ENCODE data around the gene MMP17.
"Not testable (repeated sequence)": the region's sequence is repeated elsewhere in the genome, so short reads cannot be mapped to it uniquely, and the experiment has no call there.

MMP17 gene

GRCh38 chr12:131865180-131865875 lies 37.1 kb downstream of the MMP17 start:
- DNase-seq (ENCODE audit: low spot score), result peak; percentile 2

- no peak for DNase-seq (ENCODE audit: low spot score)
Observed at GRCh38 chr12:131867471-131867870, 39.3 kb downstream of the MMP17 start.

- peak; percentile 55 for DNase-seq (ENCODE audit: low spot score)
Observed at GRCh38 chr12:131867891-131868675, 39.9 kb downstream of the MMP17 start.

- DNase-seq (ENCODE audit: low spot score), result peak; percentile 85
Observed at GRCh38 chr12:131869871-131870418, 41.8 kb downstream of the MMP17 start.

- no peak for DNase-seq (ENCODE audit: low spot score)
Observed at GRCh38 chr12:131871677-131872076, 43.5 kb downstream of the MMP17 start.

- DNase-seq (ENCODE audit: low spot score), result peak; percentile 80
Observed at GRCh38 chr12:131872154-131873051, 44.2 kb downstream of the MMP17 start.

GRCh38 chr12:131873293-131873692 lies 45.1 kb downstream of the MMP17 start:
- no peak for DNase-seq (ENCODE audit: low spot score)

GRCh38 chr12:131874972-131875371 lies 46.8 kb downstream of the MMP17 start:
- not testable (repeated sequence) for DNase-seq (ENCODE audit: low spot score)

- DNase-seq (ENCODE audit: low spot score), result not testable (repeated sequence)
Observed at GRCh38 chr12:131877216-131877615, 49.0 kb downstream of the MMP17 start.

GRCh38 chr12:131878436-131878835 lies 50.2 kb downstream of the MMP17 start:
- not testable (repeated sequence) for DNase-seq (ENCODE audit: low spot score)

- DNase-seq (ENCODE audit: low spot score), result peak; percentile 7
Observed at GRCh38 chr12:131882804-131883520, 54.8 kb downstream of the MMP17 start.

GRCh38 chr12:131883521-131883900 lies 55.3 kb downstream of the MMP17 start:
- DNase-seq (ENCODE audit: low spot score), result no peak

GRCh38 chr12:131885076-131885475 lies 56.9 kb downstream of the MMP17 start:
- not testable (repeated sequence) for DNase-seq (ENCODE audit: low spot score)

GRCh38 chr12:131885543-131886057 lies 57.4 kb downstream of the MMP17 start:
- DNase-seq (ENCODE audit: low spot score), result no peak

GRCh38 chr12:131891722-131892121 lies 63.5 kb downstream of the MMP17 start:
- not testable (repeated sequence) for DNase-seq (ENCODE audit: low spot score)

- DNase-seq (ENCODE audit: low spot score), result peak; percentile 4
Observed at GRCh38 chr12:131892711-131893604, 64.8 kb downstream of the MMP17 start.

GRCh38 chr12:131893605-131894312 lies 65.6 kb downstream of the MMP17 start:
- peak; percentile 60 for DNase-seq (ENCODE audit: low spot score)

- DNase-seq (ENCODE audit: low spot score), result peak; percentile 100
Observed at GRCh38 chr12:131894313-131894860, 66.2 kb downstream of the MMP17 start, which contains the start of gene ULK1. ULK1 (plus strand) TSS chr12:131894622; CDS start chr12:131895002, 380 bp downstream.
